G401.6 (cell line): ENCODE measurements around the gene GRID1.

ENCODE experiments used
- FAIRE-seq: peaks from 2 replicates; lab custom pipeline; 2012; peaks lifted over from hg19 to GRCh38; lab: Jason Lieb, UNC

GRID1 gene

GRCh38 chr10:85642421-85643170, 724.0 kb downstream of the GRID1 start:
- no peak for FAIRE-seq

- FAIRE-seq: no peak
These were observed 724.5 kb downstream of the GRID1 start for GRCh38 chr10:85642082-85642420.

- FAIRE-seq: no peak
These were observed 725.1 kb downstream of the GRID1 start for GRCh38 chr10:85641479-85642009.

GRCh38 chr10:85638797-85639196, 727.8 kb downstream of the GRID1 start:
- FAIRE-seq: no peak

GRCh38 chr10:85635650-85636049, 730.9 kb downstream of the GRID1 start:
- FAIRE-seq: no peak

GRCh38 chr10:85624511-85624910, 742.1 kb downstream of the GRID1 start:
- no peak for FAIRE-seq

GRCh38 chr10:85623758-85624157, 742.8 kb downstream of the GRID1 start:
- FAIRE-seq: no peak

- FAIRE-seq: no peak
These were observed 743.3 kb downstream of the GRID1 start for GRCh38 chr10:85623342-85623741.

GRCh38 chr10:85622425-85622824, 744.2 kb downstream of the GRID1 start:
- FAIRE-seq: no peak

- FAIRE-seq: no peak
These were observed 745.0 kb downstream of the GRID1 start for GRCh38 chr10:85621562-85621961.

- no peak for FAIRE-seq
These were observed 745.8 kb downstream of the GRID1 start for GRCh38 chr10:85620807-85621206.

GRCh38 chr10:85619832-85620231, 746.8 kb downstream of the GRID1 start:
- FAIRE-seq: no peak

- no peak for FAIRE-seq
These were observed 747.8 kb downstream of the GRID1 start for GRCh38 chr10:85618841-85619240.

- no peak for FAIRE-seq
These were observed 748.6 kb downstream of the GRID1 start for GRCh38 chr10:85617751-85618546.

GRCh38 chr10:85615556-85615955, 751.0 kb downstream of the GRID1 start:
- FAIRE-seq: no peak

- no peak for FAIRE-seq
These were observed 751.6 kb downstream of the GRID1 start for GRCh38 chr10:85614981-85615380.

GRCh38 chr10:85614566-85614965, 752.0 kb downstream of the GRID1 start:
- no peak for FAIRE-seq

- no peak for FAIRE-seq
These were observed 753.2 kb downstream of the GRID1 start for GRCh38 chr10:85613391-85613790.

GRCh38 chr10:85612833-85613232, 753.8 kb downstream of the GRID1 start:
- no peak for FAIRE-seq

GRCh38 chr10:85612378-85612775, 754.2 kb downstream of the GRID1 start:
- no peak for FAIRE-seq

- FAIRE-seq: no peak
These were observed 754.7 kb downstream of the GRID1 start for GRCh38 chr10:85611746-85612377.

GRCh38 chr10:85611093-85611740, 755.4 kb downstream of the GRID1 start:
- FAIRE-seq: no peak
